Transverse colon (tissue), 4 donors: Measurements from ENCODE around the gene BAHCC1. TPM values are rescaled to one million over a fixed set of nuclear protein-coding genes. Genes with fewer than 3 reads are reported as not detected.

ENCODE experiments used
- DNase-seq: peaks from one replicate; pipeline ENCODE4 v3.0.0-alpha.2; 2019
- H3K27ac ChIP-seq, 4 donors: fragments of 200-600 bp; sonication (generic); 2 replicates each; pipeline ENCODE4 v1.5.1; 2016 to 2018; ENCODE audit warnings: inconsistent platforms in 4 of 4
- H3K27me3 ChIP-seq: fragments of 200-600 bp; sonication (generic); 2 replicates; pipeline ENCODE4 v1.5.1; 2017; ENCODE audit warnings: inconsistent platforms
- H3K36me3 ChIP-seq, 4 donors: fragments of 200-600 bp; sonication (generic); 2 replicates each; pipeline ENCODE4 v1.5.1; 2017 to 2019; ENCODE audit warnings: inconsistent platforms in 4 of 4
- H3K4me1 ChIP-seq, 4 donors: fragments of 200-600 bp; sonication (generic); 2 replicates each; pipeline ENCODE4 v1.5.1; 2017 to 2020; ENCODE audit warnings: inconsistent platforms in 4 of 4
- H3K4me3 ChIP-seq, 4 donors: fragments of 200-600 bp; sonication (generic); 1 replicate in 1 of 4; 2 replicates in 3 of 4; pipeline versions ENCODE4 v1.5.1 to v1.6.1; 2017 to 2019; ENCODE audit warnings: inconsistent platforms in 4 of 4
- H3K9me3 ChIP-seq, 2 donors: fragments of 200-600 bp; sonication (generic); 2 replicates each; pipeline ENCODE4 v1.5.1; 2017 to 2019; ENCODE audit warnings: inconsistent platforms in 2 of 2
- EP300 ChIP-seq: sonication (generic); formaldehyde crosslinking; IDR thresholded peaks from one replicate; pipeline ENCODE4 v1.6.1; 2017; ENCODE audit warnings: antibody characterized with exemption, low read depth
- POLR2A ChIP-seq: fragments of 450-650 bp; IDR thresholded peaks from one replicate; pipeline ENCODE4 v1.6.1; 2016; ENCODE audit warnings: antibody characterized with exemption, mild to moderate bottlenecking, moderate library complexity
- POLR2AphosphoS5 ChIP-seq, 3 donors: sonication (generic); formaldehyde crosslinking; IDR thresholded peaks; one replicate each; pipeline ENCODE4 v1.6.1; 2016; ENCODE audit warnings: antibody characterized with exemption in 3 of 3
- whole genome bisulfite sequencing, 2 donors: methylation state at CpG; one replicate each; pipeline ENCODE4 v1.1.5; 2018; ENCODE audit warnings: low coverage in 1 of 2; 5-methylcytosine and 5-hydroxymethylcytosine counted together
- in situ Hi-C, 4 donors: fragments of 200-750 bp; cut with MboI; loops; one replicate each; pipeline versions ENCODE4 v1.15.0 to v1.15.1; 2017; ENCODE audit warnings: low sequenced_read_pairs in 3 of 4, low pct_ligation_motif_present in 1 of 4, low pct_unique_long_range_greater_than_20kb in 1 of 4
- intact Hi-C: fragments of 100-400 bp; cut with DNase I; formaldehyde crosslinking; loops from one replicate; pipeline ENCODE4 v1.15.1; 2023; ENCODE audit warnings: low total_unique reads
- total RNA-seq, 4 donors: library from RNA; depleted of rRNA; stranded (reverse); fragments of >200 nt; gene quantifications; one replicate each; pipeline ENCODE4 v1.1.0, GENCODE V29; 2016
- TF ChIP-seq, protein P1 (sequence below), 5 experiments: fragments of 200-600 bp in 3 of 5; fragments of 450-650 bp in 2 of 5; sonication (generic) in 3 of 5; IDR thresholded peaks; 1 replicate in 2 of 5; 2 replicates in 3 of 5; pipeline ENCODE4 v1.5.1; 2016 to 2017; ENCODE audit warnings: antibody characterized with exemption in 5 of 5, inconsistent platforms in 3 of 5, mild to moderate bottlenecking in 2 of 5, moderate library complexity in 1 of 5

The BAHCC1 gene
- total RNA-seq, 4 donors from 2014 or later = 8.7 to 133 (median 12.4) TPM

DNA sequence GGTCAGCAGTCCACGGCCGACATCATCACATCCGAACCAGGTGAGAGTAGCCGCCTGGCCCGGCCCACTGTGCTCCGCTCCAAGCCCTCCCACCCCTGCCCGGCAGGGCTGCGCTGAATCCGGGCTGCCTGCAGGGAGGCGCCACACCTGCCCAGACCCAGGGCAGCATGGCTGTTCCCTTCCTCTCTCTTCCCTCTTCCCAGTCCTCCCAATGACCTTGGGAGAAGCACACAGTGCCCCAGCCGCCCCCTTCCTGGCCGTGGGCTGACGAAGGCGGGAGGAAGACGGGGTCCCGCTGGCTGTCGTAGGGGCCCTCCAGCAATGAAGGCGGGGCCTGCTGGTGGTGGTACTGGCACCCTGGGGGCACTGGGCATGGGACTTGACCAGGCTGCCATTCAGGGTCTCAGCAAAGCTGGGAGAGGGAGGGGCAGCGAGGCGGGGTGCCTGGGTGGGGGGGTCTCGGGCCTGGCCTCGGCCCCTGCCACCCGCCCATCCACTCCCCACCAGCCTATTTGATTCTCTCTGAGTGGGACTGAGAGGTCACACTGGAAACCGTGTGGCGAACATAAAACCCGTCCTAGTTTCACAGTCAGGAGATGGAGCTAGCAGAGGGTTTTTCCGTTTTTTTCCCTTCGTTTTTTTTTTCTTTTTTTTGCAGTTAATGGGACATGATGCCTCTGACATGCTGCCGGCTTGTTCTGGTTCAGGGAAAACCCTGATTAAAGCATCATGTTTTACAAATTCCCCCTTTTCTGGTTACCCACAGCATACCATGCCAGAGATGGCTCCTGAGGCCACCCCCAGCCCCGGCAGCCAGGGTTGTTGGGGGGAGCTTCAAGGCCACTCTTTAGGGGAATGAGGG, 50.6 kb downstream of the BAHCC1 start:
- 78 to 83% methylated on average over 9 to 29 of the region's 30 CpGs for WGBS, 2 donors
- DNase-seq = no peak
- no peak for TF ChIP-seq POLR2AphosphoS5 (IDR thresholded peaks at IDR 0.05)
- TF ChIP-seq EP300 = no peak
- TF ChIP-seq POLR2A = no peak
- TF ChIP-seq, protein P1, sequence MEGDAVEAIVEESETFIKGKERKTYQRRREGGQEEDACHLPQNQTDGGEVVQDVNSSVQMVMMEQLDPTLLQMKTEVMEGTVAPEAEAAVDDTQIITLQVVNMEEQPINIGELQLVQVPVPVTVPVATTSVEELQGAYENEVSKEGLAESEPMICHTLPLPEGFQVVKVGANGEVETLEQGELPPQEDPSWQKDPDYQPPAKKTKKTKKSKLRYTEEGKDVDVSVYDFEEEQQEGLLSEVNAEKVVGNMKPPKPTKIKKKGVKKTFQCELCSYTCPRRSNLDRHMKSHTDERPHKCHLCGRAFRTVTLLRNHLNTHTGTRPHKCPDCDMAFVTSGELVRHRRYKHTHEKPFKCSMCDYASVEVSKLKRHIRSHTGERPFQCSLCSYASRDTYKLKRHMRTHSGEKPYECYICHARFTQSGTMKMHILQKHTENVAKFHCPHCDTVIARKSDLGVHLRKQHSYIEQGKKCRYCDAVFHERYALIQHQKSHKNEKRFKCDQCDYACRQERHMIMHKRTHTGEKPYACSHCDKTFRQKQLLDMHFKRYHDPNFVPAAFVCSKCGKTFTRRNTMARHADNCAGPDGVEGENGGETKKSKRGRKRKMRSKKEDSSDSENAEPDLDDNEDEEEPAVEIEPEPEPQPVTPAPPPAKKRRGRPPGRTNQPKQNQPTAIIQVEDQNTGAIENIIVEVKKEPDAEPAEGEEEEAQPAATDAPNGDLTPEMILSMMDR (IDR thresholded peaks at IDR 0.05) = no peak
- intact Hi-C loops (no loop called here), in situ Hi-C loops (no loop called here)
- Histone ChIP-seq H3K4me3 (no peak overlapping the region), H3K4me1 (peaks cover 0 to 7% (median 5%) of the 10 kb centered on the region in 4 donors), H3K27ac (no peak overlapping the region), H3K36me3 (no peaks in the 10 kb centered on the region), H3K9me3 (no peaks in the 10 kb centered on the region), H3K27me3 (no peaks in the 10 kb centered on the region)

DNA sequence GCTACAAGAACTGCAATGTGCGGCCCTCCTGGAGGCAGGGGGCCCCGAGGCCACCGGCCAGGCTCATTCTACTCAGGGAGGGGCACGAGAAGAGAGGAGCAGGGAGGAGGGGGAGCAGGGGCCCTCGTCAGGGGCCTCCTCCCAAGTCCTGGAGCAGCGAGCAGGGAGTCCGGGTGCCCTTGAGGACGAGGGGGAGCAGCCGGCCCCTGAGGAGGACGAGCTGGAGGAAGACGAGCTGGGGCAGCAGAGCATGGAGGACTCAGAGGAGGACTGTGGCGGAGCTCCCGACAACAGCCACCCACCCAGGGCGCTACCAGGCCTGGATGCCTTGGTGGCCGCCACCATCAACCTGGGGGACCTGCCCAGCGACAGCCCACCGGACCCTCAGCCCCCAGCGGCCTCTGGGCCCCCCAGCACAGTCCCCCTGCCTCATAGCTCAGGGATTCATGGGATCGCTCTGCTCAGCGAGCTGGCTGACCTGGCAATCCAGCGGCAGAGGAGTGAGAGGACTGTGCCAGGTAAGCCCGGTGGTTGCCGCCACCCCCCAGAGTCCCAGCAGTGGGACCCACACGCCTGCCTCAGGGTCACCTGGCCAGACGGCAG, 52.2 kb downstream of the BAHCC1 start:
- 92 to 95% methylated on average over 6 to 22 of the region's 25 CpGs for WGBS, 2 donors
- H3K27ac ChIP-seq = no peak overlapping the region
- no peaks in the 10 kb centered on the region for H3K9me3 ChIP-seq
- intact Hi-C loops (no loop called here), in situ Hi-C loops (no loop called here)
- H3K36me3 ChIP-seq = no peaks in the 10 kb centered on the region
- no peak for DNase-seq
- no peaks in the 10 kb centered on the region for H3K4me1 ChIP-seq
- H3K4me3 ChIP-seq = no peak overlapping the region
- no peaks in the 10 kb centered on the region for H3K27me3 ChIP-seq
- TF ChIP-seq POLR2AphosphoS5 (IDR thresholded peaks at IDR 0.05) = no peak
- TF ChIP-seq POLR2A = no peak
- TF ChIP-seq EP300 = no peak
- TF ChIP-seq, protein P1 (IDR thresholded peaks at IDR 0.05) = no peak

DNA sequence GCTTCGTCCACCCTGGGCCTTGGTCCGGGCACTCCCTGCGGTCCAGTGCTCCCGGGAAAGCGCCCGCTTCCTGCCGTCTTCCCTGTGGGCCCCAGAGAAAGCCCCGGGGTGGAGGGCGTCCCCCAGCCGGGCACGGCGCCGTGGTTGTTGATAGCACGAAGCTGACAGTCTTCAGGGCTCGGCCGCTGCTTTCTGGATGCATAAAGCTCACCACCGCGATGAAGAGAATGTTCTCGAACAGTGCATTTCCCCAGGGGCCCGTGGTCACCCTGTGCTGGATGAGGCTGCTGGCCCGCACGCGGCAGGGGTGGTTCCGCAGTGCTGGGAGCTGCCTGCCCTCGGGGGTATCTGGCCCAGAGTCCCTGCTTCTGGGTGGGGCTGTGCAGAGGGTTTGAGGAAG, 53.2 kb downstream of the BAHCC1 start:
- intact Hi-C loops (no loop called here), in situ Hi-C loops (no loop called here)
- Histone ChIP-seq H3K36me3 (no peaks in the 10 kb centered on the region), H3K9me3 (no peaks in the 10 kb centered on the region), H3K4me1 (no peaks in the 10 kb centered on the region), H3K4me3 (no peak overlapping the region), H3K27me3 (no peaks in the 10 kb centered on the region), H3K27ac (no peak overlapping the region)
- WGBS, 2 donors = 92% methylated on average over 25 of the region's 25 CpGs; no CpG with 5 or more reads in 1 of the 2 donors
- DNase-seq = no peak
- TF ChIP-seq, protein P1 (IDR thresholded peaks at IDR 0.05) = no peak
- TF ChIP-seq POLR2AphosphoS5 (IDR thresholded peaks at IDR 0.05) (no peak), POLR2A (no peak), EP300 (no peak)

DNA sequence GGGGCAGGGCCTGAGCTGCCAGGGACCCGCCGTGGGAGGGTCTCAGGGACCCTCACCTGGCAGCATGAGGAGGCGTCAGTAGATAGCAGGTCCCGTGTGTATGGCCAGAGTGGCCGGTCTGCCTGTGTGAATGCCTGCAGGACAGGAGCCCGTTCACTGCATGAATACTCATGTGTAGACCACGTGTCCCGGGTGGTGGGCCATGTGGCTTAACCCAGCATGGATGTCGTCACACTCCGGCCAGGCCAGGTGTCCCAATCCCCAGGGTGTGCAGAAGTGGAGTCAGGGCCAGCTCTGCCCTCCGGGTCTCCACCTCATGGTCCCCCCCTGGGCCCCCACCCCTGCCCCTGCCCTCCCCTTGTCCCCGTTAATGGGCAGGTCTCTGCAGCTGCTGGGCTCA, 53.7 kb downstream of the BAHCC1 start:
- Histone ChIP-seq H3K27me3 (no peaks in the 10 kb centered on the region), H3K27ac (no peak overlapping the region), H3K4me3 (no peak overlapping the region), H3K36me3 (no peaks in the 10 kb centered on the region), H3K4me1 (no peaks in the 10 kb centered on the region), H3K9me3 (no peaks in the 10 kb centered on the region)
- in situ Hi-C loops = no loop called here
- intact Hi-C loops = no loop called here
- 77% methylated on average over 12 of the region's 12 CpGs; no CpG with 5 or more reads in 1 of the 2 donors for WGBS, 2 donors
- no peak for TF ChIP-seq POLR2AphosphoS5 (IDR thresholded peaks at IDR 0.05)
- TF ChIP-seq, protein P1 (IDR thresholded peaks at IDR 0.05) = no peak
- TF ChIP-seq EP300 = no peak
- no peak for DNase-seq
